HEK293T (cell line): ENCODE data around the gene MPND.
A peak's percentile ranks its signal among the peaks of the same experiment; 100 is the strongest.

Experiments used
- ARNT ChIP-seq: fragments of 450-650 bp; IDR thresholded peaks from 2 replicates; pipeline ENCODE4 v1.6.1; 2017; ENCODE audit warnings: mild to moderate bottlenecking
- BHLHE40 ChIP-seq: fragments of 450-650 bp; IDR thresholded peaks from 2 replicates; pipeline ENCODE4 v1.6.1; 2016; ENCODE audit warnings: mild to moderate bottlenecking, moderate library complexity, borderline replicate concordance
- ELF4 ChIP-seq: fragments of 450-650 bp; IDR thresholded peaks from 2 replicates; pipeline ENCODE4 v1.6.1; 2017; ENCODE audit warnings: antibody characterized with exemption
- FOXK2 ChIP-seq: fragments of 450-650 bp; IDR thresholded peaks from 2 replicates; pipeline ENCODE4 v1.6.1; 2016; ENCODE audit warnings: mild to moderate bottlenecking
- HDGF ChIP-seq: fragments of 450-650 bp; IDR thresholded peaks from 2 replicates; pipeline ENCODE4 v1.6.1; 2017; ENCODE audit warnings: antibody characterized with exemption, borderline replicate concordance
- L3MBTL2 ChIP-seq: fragments of 450-650 bp; conservative IDR thresholded peaks from 2 replicates; pipeline ENCODE4 v1.6.1; 2016; ENCODE audit warnings: mild to moderate bottlenecking
- LEF1 ChIP-seq: fragments of 450-650 bp; IDR thresholded peaks from 2 replicates; pipeline ENCODE4 v1.6.1; 2017; ENCODE audit warnings: mild to moderate bottlenecking, borderline replicate concordance
- NFRKB ChIP-seq: fragments of 450-650 bp; IDR thresholded peaks from 2 replicates; pipeline ENCODE4 v1.6.1; 2016; ENCODE audit warnings: mild to moderate bottlenecking, moderate library complexity
- SP1 ChIP-seq: fragments of 450-650 bp; IDR thresholded peaks from 2 replicates; pipeline ENCODE4 v1.6.1; 2017
- SUZ12 ChIP-seq: fragments of 450-650 bp; IDR thresholded peaks from 2 replicates; pipeline ENCODE4 v1.6.1; 2016; ENCODE audit warnings: mild to moderate bottlenecking

DNA sequence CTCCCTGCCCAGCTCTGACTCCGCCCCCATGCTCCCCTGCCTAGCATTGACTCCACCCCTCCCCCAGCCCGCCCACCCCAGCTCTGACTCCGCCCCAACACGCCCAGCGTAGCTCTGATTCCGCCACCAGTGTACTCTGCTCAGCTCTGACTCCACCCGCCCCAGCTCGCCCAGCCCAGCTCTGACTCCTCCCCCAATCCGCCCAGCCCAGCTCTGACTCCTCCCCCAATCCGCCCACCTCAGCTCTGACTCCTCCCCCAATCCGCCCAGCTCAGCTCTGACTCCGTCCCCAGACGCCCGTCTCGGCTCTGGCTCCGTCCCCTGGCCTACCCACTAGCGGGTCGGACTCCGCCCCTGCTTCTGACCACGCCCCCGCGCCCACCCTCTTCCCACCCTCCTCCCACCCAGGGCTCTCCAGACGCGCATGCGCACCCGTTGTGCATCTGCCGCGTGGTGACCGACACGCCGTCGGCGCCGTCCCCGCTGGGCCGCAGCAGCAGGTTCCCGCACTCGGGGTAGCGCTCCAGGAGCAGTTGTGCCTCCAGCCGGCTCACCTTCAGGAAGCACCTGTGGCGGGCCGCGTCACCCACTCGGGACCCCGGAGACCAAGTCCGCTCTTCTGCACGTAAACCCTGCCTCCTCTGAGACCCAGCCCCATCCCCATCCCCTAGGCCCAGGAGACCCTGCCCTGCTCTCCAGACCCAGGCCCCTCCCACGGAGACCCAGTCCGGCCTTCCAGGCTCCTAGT lies 14.9 kb upstream of the MPND start:
- TF ChIP-seq ELF4 (no peak), SP1 (peak; percentile 100), LEF1 (no peak), BHLHE40 (no peak), FOXK2 (no peak), ARNT (no peak), SUZ12 (no peak), HDGF (no peak), L3MBTL2 (peak; percentile 93), NFRKB (no peak)
